Neural progenitor cell (in vitro differentiated cells): ENCODE measurements around the gene TMEM131L. TPM values are rescaled to one million over a fixed set of nuclear protein-coding genes. Genes with fewer than 3 reads are reported as not detected.

ENCODE experiments used
- DNase-seq: peaks from one replicate; pipeline ENCODE4 v3.0.0-alpha.2; 2016; ENCODE audit warnings: low spot score
- H2AFZ ChIP-seq: fragments of 200-600 bp; sonication (generic); replicated peaks from 2 replicates; pipeline ENCODE4 v1.6.1; 2016; ENCODE audit warnings: antibody characterized with exemption
- H3F3A ChIP-seq: fragments of 200-600 bp; sonication (generic); 2 replicates; pipeline ENCODE4 v1.6.1; 2016; ENCODE audit warnings: antibody characterized with exemption, low read depth
- H3K27ac ChIP-seq: fragments of 200-600 bp; sonication (generic); 2 replicates; pipeline ENCODE4 v1.5.1; 2016; ENCODE audit warnings: mild to moderate bottlenecking
- H3K27me3 ChIP-seq: fragments of 200-600 bp; sonication (generic); 2 replicates; pipeline ENCODE4 v1.6.1; 2016; ENCODE audit warnings: mild to moderate bottlenecking, moderate library complexity
- H3K36me3 ChIP-seq: fragments of 200-600 bp; sonication (generic); 2 replicates; pipeline ENCODE4 v1.5.1; 2016
- H3K4me1 ChIP-seq: fragments of 200-600 bp; sonication (generic); 2 replicates; pipeline ENCODE4 v1.6.1; 2016; ENCODE audit warnings: mixed run types
- H3K4me2 ChIP-seq: fragments of 200-600 bp; sonication (generic); 2 replicates; pipeline ENCODE4 v1.6.1; 2016
- H3K4me3 ChIP-seq: fragments of 200-600 bp; sonication (generic); 2 replicates; pipeline ENCODE4 v1.5.1; 2016
- H3K79me2 ChIP-seq: fragments of 200-600 bp; sonication (generic); 2 replicates; pipeline ENCODE4 v1.6.1; 2016; ENCODE audit warnings: low read depth
- H3K9ac ChIP-seq: fragments of 200-600 bp; sonication (generic); 2 replicates; pipeline ENCODE4 v1.6.1; 2016
- H3K9me3 ChIP-seq: fragments of 200-600 bp; sonication (generic); 2 replicates; pipeline ENCODE4 v1.5.1; 2016; ENCODE audit warnings: low read depth
- H4K20me1 ChIP-seq: fragments of 200-600 bp; sonication (generic); 2 replicates; pipeline ENCODE4 v1.6.1; 2016; ENCODE audit warnings: low read depth
- H3K27ac Mint-ChIP-seq: 3 replicates; pipeline ENCODE4 v1.8.0; 2021; ENCODE audit warnings: mixed read lengths
- H3K27me3 Mint-ChIP-seq: 2 replicates; pipeline ENCODE4 v1.8.0; 2022; ENCODE audit warnings: low read depth, mild to moderate bottlenecking, inconsistent platforms, moderate library complexity, mixed read lengths; ENCODE audit not compliant: insufficient read depth
- H3K36me3 Mint-ChIP-seq: 3 replicates; pipeline ENCODE4 v1.8.0; 2021; ENCODE audit warnings: mixed read lengths
- H3K4me1 Mint-ChIP-seq: 3 replicates; pipeline ENCODE4 v1.8.0; 2021; ENCODE audit warnings: mixed read lengths
- H3K4me3 Mint-ChIP-seq: 3 replicates; pipeline ENCODE4 v1.8.0; 2021; ENCODE audit warnings: mild to moderate bottlenecking, moderate library complexity, mixed read lengths
- H3K9me3 Mint-ChIP-seq: 3 replicates; pipeline ENCODE4 v1.8.0; 2020; ENCODE audit warnings: mixed read lengths
- CTCF ChIP-seq: fragments of 200-600 bp; sonication (generic); IDR thresholded peaks from 2 replicates; pipeline ENCODE4 v1.5.1; 2017; ENCODE audit warnings: antibody characterized with exemption, mild to moderate bottlenecking
- EZH2 ChIP-seq: fragments of 200-600 bp; sonication (generic); IDR thresholded peaks from 2 replicates; pipeline ENCODE4 v1.6.1; 2017; ENCODE audit warnings: antibody characterized with exemption, mild to moderate bottlenecking, moderate library complexity
- EZH2phosphoT487 ChIP-seq: fragments of 200-600 bp; sonication (generic); IDR thresholded peaks from 2 replicates; pipeline ENCODE4 v1.6.1; 2017; ENCODE audit warnings: antibody characterized with exemption
- total RNA-seq: library from RNA; depleted of rRNA; stranded (reverse); fragments of >200 nt; gene quantifications from 2 replicates; pipeline ENCODE4 v1.2.3, GENCODE V29; 2015; ENCODE audit warnings: low replicate concordance

Gene TMEM131L
- total RNA-seq, 1 donor from 2014 or later: 14.8 TPM

GRCh38 chr4:153428941-153429475, 37.2 kb upstream of the TMEM131L start:
- Mint-ChIP-seq H3K4me1 (peaks cover 15% of the 10 kb centered on the region), H3K27me3 (peaks cover 4% of the 10 kb centered on the region), H3K4me3 (no peak overlapping the region), H3K9me3 (no peaks in the 10 kb centered on the region), H3K27ac (peak overlapping the region; percentile 6), H3K36me3 (no peaks in the 10 kb centered on the region)
- Histone ChIP-seq H3K27me3 (no peaks in the 10 kb centered on the region), H3F3A (no peaks in the 10 kb centered on the region), H3K27ac (no peak overlapping the region), H3K36me3 (no peaks in the 10 kb centered on the region), H3K4me1 (no peaks in the 10 kb centered on the region), H3K79me2 (no peaks in the 10 kb centered on the region), H3K4me2 (no peak overlapping the region), H3K9ac (no peak overlapping the region), H4K20me1 (no peaks in the 10 kb centered on the region), H3K4me3 (no peak overlapping the region), H2AFZ (no peak overlapping the region), H3K9me3 (no peaks in the 10 kb centered on the region)
- TF ChIP-seq EZH2 (no peak), CTCF (no peak), EZH2phosphoT487 (no peak)
- no peak for DNase-seq

DNA sequence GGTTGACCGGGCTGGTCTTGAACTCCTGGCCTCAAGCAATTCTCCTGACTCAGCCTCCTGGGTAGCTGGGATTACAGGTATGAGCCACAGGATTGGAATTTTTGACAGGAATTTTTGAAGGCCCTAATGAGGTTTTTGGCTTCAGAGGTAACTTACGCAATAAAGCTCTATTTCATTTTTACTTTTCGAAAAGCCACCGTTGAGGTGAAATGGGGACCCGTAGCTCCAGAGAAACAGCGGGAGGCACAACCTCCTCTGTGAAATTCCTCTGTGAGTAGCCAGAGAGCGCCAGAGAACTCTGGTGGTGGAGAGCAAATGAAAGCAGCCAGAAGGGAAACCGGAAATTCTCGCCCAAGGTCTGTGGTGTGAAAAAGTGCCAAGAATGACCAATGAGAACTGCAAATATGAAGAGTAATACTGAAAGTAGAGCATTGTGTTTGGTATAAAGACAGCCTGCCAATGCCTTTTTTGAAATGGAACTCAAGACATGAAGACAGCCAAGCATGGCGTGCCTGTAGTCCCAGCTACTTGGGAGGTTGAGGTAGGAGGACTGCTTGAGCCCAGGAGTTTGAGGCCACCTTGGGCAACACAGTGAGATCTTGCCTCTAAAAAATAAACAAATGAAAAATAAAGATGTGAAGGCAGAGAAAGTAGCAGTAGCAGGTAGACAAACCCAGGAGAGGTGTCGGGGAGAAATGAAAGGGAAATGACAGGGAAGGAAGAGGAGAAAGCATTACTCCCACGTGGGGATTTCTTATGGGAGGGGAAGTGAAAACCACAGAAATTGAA, 33.0 kb upstream of the TMEM131L start:
- no peak overlapping the region for H2AFZ ChIP-seq
- no peak for TF ChIP-seq EZH2phosphoT487
- TF ChIP-seq EZH2: no peak
- peak; percentile 47 for TF ChIP-seq CTCF

DNA sequence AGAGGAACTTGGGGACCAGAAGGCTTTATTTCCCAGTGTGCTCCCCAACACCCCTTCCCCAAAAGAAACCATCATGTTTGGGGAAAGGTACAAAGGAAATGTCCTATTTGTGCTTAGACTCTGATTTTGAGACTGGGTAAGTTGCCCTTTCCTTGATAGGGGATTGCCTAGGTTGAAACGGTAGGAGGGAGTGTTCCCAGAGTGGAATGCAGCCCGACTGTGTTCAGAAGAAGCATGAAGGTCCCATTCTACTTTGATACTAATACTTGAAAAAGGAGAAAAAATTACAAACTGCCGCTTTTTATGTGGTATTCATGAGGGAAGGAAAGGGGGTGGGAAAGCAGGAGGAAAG, 32.4 kb upstream of the TMEM131L start:
- H4K20me1 ChIP-seq: no peaks in the 10 kb centered on the region
- H3K9me3 ChIP-seq: no peaks in the 10 kb centered on the region
- no peak overlapping the region for H3K4me2 ChIP-seq
- H3K36me3 ChIP-seq: no peaks in the 10 kb centered on the region
- no peak overlapping the region for H3K9ac ChIP-seq
- no peaks in the 10 kb centered on the region for H3K27me3 Mint-ChIP-seq
- no peaks in the 10 kb centered on the region for H3K9me3 Mint-ChIP-seq
- no peaks in the 10 kb centered on the region for H3F3A ChIP-seq
- H3K4me3 ChIP-seq: no peak overlapping the region
- no peaks in the 10 kb centered on the region for H3K79me2 ChIP-seq
- no peak for DNase-seq
- no peaks in the 10 kb centered on the region for H3K36me3 Mint-ChIP-seq
- H3K4me3 Mint-ChIP-seq: no peak overlapping the region
- H3K4me1 Mint-ChIP-seq: peaks cover 12% of the 10 kb centered on the region
- no peak overlapping the region for H3K27ac Mint-ChIP-seq
- H3K27ac ChIP-seq: no peak overlapping the region
- TF ChIP-seq EZH2 (no peak), EZH2phosphoT487 (no peak), CTCF (no peak)
- no peaks in the 10 kb centered on the region for H3K27me3 ChIP-seq
- H3K4me1 ChIP-seq: no peaks in the 10 kb centered on the region
- H2AFZ ChIP-seq: no peak overlapping the region

More for the DNA sequence above, 33.0 kb upstream of the TMEM131L start:
- H4K20me1 ChIP-seq: no peaks in the 10 kb centered on the region
- H3K4me3 ChIP-seq: no peak overlapping the region
- H3K9me3 ChIP-seq: no peaks in the 10 kb centered on the region
- no peak overlapping the region for H3K27ac ChIP-seq
- Mint-ChIP-seq H3K36me3 (no peaks in the 10 kb centered on the region), H3K27ac (no peak overlapping the region), H3K4me3 (no peak overlapping the region), H3K27me3 (peaks cover 4% of the 10 kb centered on the region), H3K4me1 (peaks cover 17% of the 10 kb centered on the region), H3K9me3 (no peaks in the 10 kb centered on the region)
- DNase-seq: peak; percentile 38
- H3K9ac ChIP-seq: no peak overlapping the region
- H3K4me1 ChIP-seq: no peaks in the 10 kb centered on the region
- H3K4me2 ChIP-seq: no peak overlapping the region
- H3K36me3 ChIP-seq: no peaks in the 10 kb centered on the region
- no peaks in the 10 kb centered on the region for H3F3A ChIP-seq
- H3K27me3 ChIP-seq: no peaks in the 10 kb centered on the region
- no peaks in the 10 kb centered on the region for H3K79me2 ChIP-seq
